NK-92 treated with Interleukin-12 subunit alpha and Interleukin-12 subunit beta, amount 100 ng/mL, for 24 hours (cell line): Measurements from ENCODE around the gene PLXNB3.
"Not testable (repeated sequence)": the region's sequence is repeated elsewhere in the genome, so short reads cannot be mapped to it uniquely, and the experiment has no call there.

Experiments
- DNase-seq: peaks from one replicate; lab custom pipeline; 2025; lab: John Stamatoyannopoulos, UW

The PLXNB3 gene

GRCh38 chrX:153732401-153732800 lies 31.6 kb upstream of the PLXNB3 start:
- no peak for DNase-seq

GRCh38 chrX:153733651-153734240 lies 30.3 kb upstream of the PLXNB3 start:
- no peak for DNase-seq

- no peak for DNase-seq
Measured at GRCh38 chrX:153734871-153735270, 29.2 kb upstream of the PLXNB3 start.

GRCh38 chrX:153735274-153735673 lies 28.8 kb upstream of the PLXNB3 start:
- no peak for DNase-seq

GRCh38 chrX:153736071-153736820 lies 27.8 kb upstream of the PLXNB3 start:
- DNase-seq, result no peak

- DNase-seq, result no peak
Measured at GRCh38 chrX:153736871-153737441, 27.1 kb upstream of the PLXNB3 start.

- no peak for DNase-seq
Measured at GRCh38 chrX:153738056-153738605, 25.9 kb upstream of the PLXNB3 start.

GRCh38 chrX:153739754-153740486 lies 24.1 kb upstream of the PLXNB3 start:
- no peak for DNase-seq

- DNase-seq, result no peak
Measured at GRCh38 chrX:153740631-153741222, 23.3 kb upstream of the PLXNB3 start.

- DNase-seq, result no peak
Measured at GRCh38 chrX:153741446-153741845, 22.6 kb upstream of the PLXNB3 start.

GRCh38 chrX:153742111-153742510 lies 21.9 kb upstream of the PLXNB3 start:
- not testable (repeated sequence) for DNase-seq

GRCh38 chrX:153742796-153743467 lies 21.1 kb upstream of the PLXNB3 start:
- DNase-seq, result not testable (repeated sequence)

- not testable (repeated sequence) for DNase-seq
Measured at GRCh38 chrX:153743468-153744209, 20.4 kb upstream of the PLXNB3 start.

- DNase-seq, result no peak
Measured at GRCh38 chrX:153744210-153745066, 19.6 kb upstream of the PLXNB3 start.

- DNase-seq, result not testable (repeated sequence)
Measured at GRCh38 chrX:153745067-153745433, 19.0 kb upstream of the PLXNB3 start.

GRCh38 chrX:153746359-153746758 lies 17.7 kb upstream of the PLXNB3 start:
- no peak for DNase-seq

- DNase-seq, result not testable (repeated sequence)
Measured at GRCh38 chrX:153746991-153747390, 17.1 kb upstream of the PLXNB3 start.

GRCh38 chrX:153749017-153749416 lies 15.0 kb upstream of the PLXNB3 start:
- not testable (repeated sequence) for DNase-seq

GRCh38 chrX:153750127-153750774 lies 13.8 kb upstream of the PLXNB3 start:
- no peak for DNase-seq
